ENCODE data around the gene ZNF511.

The ZNF511 gene

GRCh38 chr10:133328358-133329343 is 19.9 kb downstream of the ZNF511 start:
- DNase-seq, result peak in 2 of 10 donors; percentile 65 to 79
- intact Hi-C loops (cut with DNase I), result loop anchor here (5.0 kb wide), 1 partner anchor 44 kb away; the partner anchor contains the start of gene ECHS1

- intact Hi-C loops (cut with DNase I), result loop anchor here (5.0 kb wide), 1 partner anchor 43 kb away; the partner anchor contains the start of gene ECHS1
- peak; percentile 72 to 98 (median 90) for DNase-seq
These were observed 20.9 kb downstream of the ZNF511 start for GRCh38 chr10:133329491-133330202.

GRCh38 chr10:133332936-133333699 is 24.4 kb downstream of the ZNF511 start:
- peak in 2 of 10 donors; percentile 52 to 66 for DNase-seq
- intact Hi-C loops (cut with DNase I), result no loop called here

- intact Hi-C loops (cut with DNase I), result no loop called here
- peak in 3 of 10 donors; percentile 19 to 88 (median 80) for DNase-seq
These were observed 26.0 kb downstream of the ZNF511 start for GRCh38 chr10:133334503-133335245.

- intact Hi-C loops (cut with DNase I), result no loop called here
- peak; percentile 35 to 96 (median 76) for DNase-seq
These were observed 26.8 kb downstream of the ZNF511 start for GRCh38 chr10:133335246-133336117.

GRCh38 chr10:133336118-133336576 is 27.4 kb downstream of the ZNF511 start:
- intact Hi-C loops (cut with DNase I), result no loop called here
- peak in 1 of 10 donors; percentile 71 for DNase-seq

GRCh38 chr10:133336577-133337369 is 28.1 kb downstream of the ZNF511 start, which contains the start of gene CALY:
Gene CALY, minus strand, starts transcription at chr10:133336896. Its CDS starts 7,907 bp downstream, at chr10:133328989.
- intact Hi-C loops (cut with DNase I), result no loop called here
- peak; percentile 59 to 99 (median 92) for DNase-seq

GRCh38 chr10:133337370-133337725 is 28.6 kb downstream of the ZNF511 start:
- intact Hi-C loops (cut with DNase I), result no loop called here

GRCh38 chr10:133338080-133339071 is 29.7 kb downstream of the ZNF511 start:
- intact Hi-C loops (cut with DNase I), result no loop called here
- DNase-seq, result peak in 1 of 10 donors; percentile 16

More at GRCh38 chr10:133337370-133337725, 28.6 kb downstream of the ZNF511 start:
- DNase-seq, result no peak

GRCh38 chr10:133339708-133340380 is 31.1 kb downstream of the ZNF511 start:
- peak in 1 of 10 donors; percentile 22 for DNase-seq
- intact Hi-C loops (cut with DNase I), result no loop called here

GRCh38 chr10:133341983-133342382 is 33.3 kb downstream of the ZNF511 start:
- intact Hi-C loops (cut with DNase I), result no loop called here
- no peak for DNase-seq

GRCh38 chr10:133342942-133343341 is 34.2 kb downstream of the ZNF511 start:
- peak in 1 of 10 donors; percentile 27 for DNase-seq
- intact Hi-C loops (cut with DNase I), result no loop called here

GRCh38 chr10:133343558-133343957 is 34.8 kb downstream of the ZNF511 start:
- DNase-seq, result no peak
- intact Hi-C loops (cut with DNase I), result no loop called here

- no peak for DNase-seq
- intact Hi-C loops (cut with DNase I), result no loop called here
These were observed 35.5 kb downstream of the ZNF511 start for GRCh38 chr10:133344236-133344635.

GRCh38 chr10:133346413-133346812 is 37.7 kb downstream of the ZNF511 start:
- intact Hi-C loops (cut with DNase I), result no loop called here
- peak in 1 of 10 donors; percentile 62 for DNase-seq

Data from posterior cingulate gyrus (tissue), 11 donors.